ENCODE results near the gene CTDSPL2. TPM values are rescaled to one million over a fixed set of nuclear protein-coding genes. Genes with fewer than 3 reads are reported as not detected.

CTDSPL2 gene
- 71.1 and 72.4 TPM in 2 replicates for total RNA-seq

DNA sequence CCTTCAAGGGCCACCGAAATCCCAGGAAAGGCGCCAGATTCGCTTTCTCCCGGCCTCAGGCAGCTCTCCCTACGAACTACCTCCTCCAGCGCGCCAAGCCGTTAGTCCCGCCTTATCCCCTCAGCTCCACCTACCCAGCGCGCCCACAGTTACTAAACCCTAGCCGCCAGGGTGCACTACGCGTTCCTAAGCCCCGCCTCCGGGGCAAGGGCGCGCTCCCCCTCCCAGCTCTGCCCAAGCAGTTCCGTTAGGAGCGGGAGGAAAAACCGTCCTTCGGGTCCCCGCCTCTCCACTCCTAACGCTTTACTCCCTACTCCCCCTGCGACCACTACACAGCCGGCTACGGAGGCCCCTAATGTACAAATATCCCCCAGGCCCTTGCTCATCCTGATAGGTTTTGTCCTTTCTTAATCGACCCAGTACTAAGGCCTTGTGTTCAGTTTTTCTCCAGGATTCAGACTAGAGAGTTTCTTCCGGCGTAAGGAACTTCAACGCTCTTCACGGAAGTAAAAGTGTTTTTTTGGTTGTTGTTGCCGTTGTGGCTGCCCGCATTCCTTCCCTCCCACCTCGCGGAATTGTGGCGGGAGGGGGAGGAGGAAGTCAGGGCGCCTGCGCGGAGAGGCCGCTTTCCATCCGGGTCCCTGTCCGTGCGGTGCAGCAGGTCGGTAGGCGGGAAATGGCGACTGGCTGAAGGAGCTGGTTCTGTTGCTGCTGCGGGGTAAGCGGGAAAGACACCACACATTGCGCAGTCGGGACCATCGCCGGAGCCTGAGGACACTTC is at the start of gene CTDSPL2:
Gene CTDSPL2, plus strand, starts transcription at position 655 of the 781 bp plus-strand sequence. CDS start 31,386 bp downstream, outside the sequence.

DNA sequence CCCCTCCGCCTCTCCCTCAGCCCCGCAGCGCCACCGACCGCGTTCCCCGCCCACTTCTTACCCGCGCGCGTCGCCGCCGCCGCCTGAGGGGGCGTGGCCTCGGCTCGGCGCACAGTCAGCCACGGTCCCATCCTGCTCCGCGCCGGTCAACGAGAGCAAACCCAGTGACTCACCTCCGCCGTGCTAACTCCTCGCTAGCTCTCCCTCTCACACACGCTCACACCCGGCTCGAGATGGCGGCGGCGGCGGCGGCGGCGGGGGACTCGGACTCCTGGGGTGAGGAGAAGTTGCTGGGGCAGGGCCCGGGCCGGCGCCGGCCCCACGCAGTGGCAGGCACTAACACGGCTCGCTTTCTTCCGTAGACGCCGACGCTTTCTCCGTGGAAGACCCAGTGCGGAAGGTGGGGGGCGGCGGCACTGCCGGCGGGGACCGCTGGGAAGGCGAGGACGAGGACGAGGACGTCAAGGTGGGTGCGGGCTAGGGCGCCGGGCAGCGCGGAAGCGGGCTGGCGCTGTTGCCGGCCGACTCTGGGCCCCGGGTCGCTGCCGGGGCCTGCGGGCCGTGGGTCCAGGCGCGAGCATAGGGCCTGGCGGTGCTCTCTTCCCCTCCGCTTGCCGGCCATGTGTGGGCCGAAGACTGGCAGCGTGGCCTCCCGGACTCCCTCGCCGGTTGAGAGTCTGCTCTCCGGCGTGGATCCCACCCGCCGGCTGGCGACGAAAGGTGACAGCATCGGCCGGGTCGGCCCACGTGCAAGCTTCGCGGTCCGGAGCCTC is 109.7 kb downstream of the CTDSPL2 start, which contains the start of gene EIF3J:
Gene EIF3J, plus strand, starts transcription at position 186 of the 773 bp plus-strand sequence. Its CDS starts 48 bp downstream, at position 234.

Other genes starting within 250 kb of the CTDSPL2 start
- 8.6 and 14.9 TPM in 2 replicates for gene FRMD5, start 232.4 kb upstream of the CTDSPL2 start, total RNA-seq
- 130 and 191 TPM in 2 replicates for gene GOLM2, start 138.9 kb upstream of the CTDSPL2 start, total RNA-seq
- 31.6 and 74.4 TPM in 2 replicates for gene EIF3J, start 109.5 kb downstream of the CTDSPL2 start, total RNA-seq
- gene SPG11, start 236.0 kb downstream of the CTDSPL2 start, total RNA-seq: 59.0 and 78.1 TPM in 2 replicates